ENCODE results near the gene GRIN1. TPM values are rescaled to one million over a fixed set of nuclear protein-coding genes. Genes with fewer than 3 reads are reported as not detected.

GRIN1 gene
- total and polyA plus RNA-seq, 12 donors = not detected

GRCh38 chr9:137216188-137216965 is 77.4 kb downstream of the GRIN1 start:
- ATAC-seq = no peak
- H3K4me3 ChIP-seq = peak overlapping the region in 1 of 10 donors; percentile 47
- intact Hi-C loops (cut with DNase I) = no loop called here
- peaks cover 0 to under 1% (median 0%) of the 10 kb centered on the region in 7 donors for H3K27me3 ChIP-seq
- H3K9me3 ChIP-seq = no peaks in the 10 kb centered on the region
- no peak for TF ChIP-seq CTCF (IDR thresholded peaks at IDR 0.05)
- H3K36me3 ChIP-seq = peaks cover 0 to 31% (median 0%) of the 10 kb centered on the region in 9 donors
- DNase-seq = no peak
- H3K4me1 ChIP-seq = peaks cover 10 to 35% (median 19%) of the 10 kb centered on the region in 9 donors
- WGBS, 2 donors = 91 to 97% methylated on average over 30 of the region's 30 CpGs
- H3K27ac ChIP-seq = no peak overlapping the region

- Histone ChIP-seq H3K36me3 (peaks cover 0 to 31% (median 0%) of the 10 kb centered on the region in 9 donors), H3K4me1 (peaks cover 12 to 41% (median 24%) of the 10 kb centered on the region in 9 donors), H3K9me3 (no peaks in the 10 kb centered on the region), H3K27ac (peak overlapping the region in 8 of 10 donors; percentile 38 to 83 (median 66)), H3K4me3 (peak overlapping the region in 9 of 10 donors; percentile 1 to 47 (median 38)), H3K27me3 (peaks cover 0 to 5% (median 0%) of the 10 kb centered on the region in 7 donors)
- intact Hi-C loops (cut with DNase I) = no loop called here
- WGBS, 2 donors = 55 to 64% methylated on average over 33 to 36 of the region's 36 CpGs
- peak in 1 of 9 donors; percentile 12 for TF ChIP-seq CTCF (IDR thresholded peaks at IDR 0.05)
- DNase-seq = peak; percentile 66 to 73
- ATAC-seq = peak; percentile 26 to 73 (median 59)
These were observed 78.6 kb downstream of the GRIN1 start for GRCh38 chr9:137217276-137218211.

- no peaks in the 10 kb centered on the region for H3K9me3 ChIP-seq
- peaks cover 17 to 48% (median 30%) of the 10 kb centered on the region in 9 donors for H3K4me1 ChIP-seq
- peaks cover 0 to 31% (median 0%) of the 10 kb centered on the region in 9 donors for H3K36me3 ChIP-seq
- H3K27me3 ChIP-seq = peaks cover 0 to 5% (median 0%) of the 10 kb centered on the region in 7 donors
- no peak for DNase-seq
- intact Hi-C loops (cut with DNase I) = no loop called here
- no peak for TF ChIP-seq CTCF (IDR thresholded peaks at IDR 0.05)
- peak overlapping the region in 6 of 10 donors; percentile 22 to 47 (median 40) for H3K4me3 ChIP-seq
- WGBS, 2 donors = 88% methylated on average over 30 of the region's 30 CpGs
- peak overlapping the region; percentile 13 to 83 (median 68) for H3K27ac ChIP-seq
- ATAC-seq = no peak
These were observed 79.3 kb downstream of the GRIN1 start for GRCh38 chr9:137218212-137218753.

Small RNAs within 50 kb of the gene (microRNA-seq; reads per million reads assigned to microRNA genes)
- 0 reads per million in 2 donors for gene MIR3621

Other genes with a start within 250 kb of the GRIN1 start
Only the 30 nearest of the 31 such genes appear.
- 10 to 100 TPM in 1 of 10 donors, 1 to 10 TPM in 9; 1.2 to 10.0 (median 2.4) TPM for gene C8G, start 193.9 kb upstream of the GRIN1 start, total RNA-seq
- 1 to 10 TPM; 2.0 to 2.1 TPM for gene C8G, start 193.9 kb upstream of the GRIN1 start, polyA plus RNA-seq
- 10 to 100 TPM in 4 of 10 donors, 1 to 10 TPM in 6; 4.1 to 17.9 (median 6.8) TPM for gene LCN12, start 186.9 kb upstream of the GRIN1 start, total RNA-seq
- 1 to 10 TPM in 1 of 2 donors, under 1 TPM in 1; 0.74 to 8.3 TPM for gene LCN12, start 186.9 kb upstream of the GRIN1 start, polyA plus RNA-seq
- 1,000 to 10,000 TPM; 1,129 to 5,119 (median 4,014) TPM for gene PTGDS, start 161.7 kb upstream of the GRIN1 start, total RNA-seq
- 1,000 to 10,000 TPM; 2,970 to 3,711 TPM for gene PTGDS, start 161.7 kb upstream of the GRIN1 start, polyA plus RNA-seq
- 10 to 100 TPM in 2 of 10 donors, 1 to 10 TPM in 8; 1.4 to 10.9 (median 6.4) TPM for gene LCNL1, start 156.2 kb upstream of the GRIN1 start, total RNA-seq
- 10 to 100 TPM in 1 of 2 donors, under 1 TPM in 1; 0.10 to 10.3 TPM for gene LCNL1, start 156.2 kb upstream of the GRIN1 start, polyA plus RNA-seq
- gene PAXX, start 146.7 kb upstream of the GRIN1 start, total RNA-seq = 10 to 100 TPM; 12.7 to 29.5 (median 16.1) TPM
- gene PAXX, start 146.7 kb upstream of the GRIN1 start, polyA plus RNA-seq = 100 to 1,000 TPM in 1 of 2 donors, 10 to 100 TPM in 1; 51.7 to 131 TPM
- 10 to 100 TPM in 1 of 10 donors, 1 to 10 TPM in 8, under 1 TPM in 1; 0.46 to 11.5 (median 3.0) TPM for gene CLIC3, start 142.6 kb upstream of the GRIN1 start, total RNA-seq
- 10 to 100 TPM in 1 of 2 donors, 1 to 10 TPM in 1; 9.5 to 21.4 TPM for gene CLIC3, start 142.6 kb upstream of the GRIN1 start, polyA plus RNA-seq
- 10 to 100 TPM; 23.6 to 42.6 (median 28.1) TPM for gene ABCA2, start 110.9 kb upstream of the GRIN1 start, total RNA-seq
- gene ABCA2, start 110.9 kb upstream of the GRIN1 start, polyA plus RNA-seq = 10 to 100 TPM; 16.0 to 46.7 TPM
- under 1 TPM in 5 of 10 donors, not detected in 5; 0.13 to 0.30 (median 0.15) TPM for gene FUT7, start 107.1 kb upstream of the GRIN1 start, total RNA-seq
- gene FUT7, start 107.1 kb upstream of the GRIN1 start, polyA plus RNA-seq = under 1 TPM; 0.07 to 0.15 TPM
- 10 to 100 TPM; 29.1 to 74.3 (median 52.6) TPM for gene NPDC1, start 93.0 kb upstream of the GRIN1 start, total RNA-seq
- 100 to 1,000 TPM in 1 of 2 donors, 10 to 100 TPM in 1; 74.2 to 153 TPM for gene NPDC1, start 93.0 kb upstream of the GRIN1 start, polyA plus RNA-seq
- gene ENTPD2, start 85.1 kb upstream of the GRIN1 start, total RNA-seq = 1 to 10 TPM in 8 of 10 donors, under 1 TPM in 2; 0.32 to 2.5 (median 1.6) TPM
- gene ENTPD2, start 85.1 kb upstream of the GRIN1 start, polyA plus RNA-seq = 1 to 10 TPM in 1 of 2 donors, under 1 TPM in 1; 0.96 to 3.3 TPM
- gene SAPCD2, start 68.6 kb upstream of the GRIN1 start, total RNA-seq = 1 to 10 TPM in 1 of 10 donors, under 1 TPM in 8, not detected in 1; 0.06 to 1.1 (median 0.11) TPM
- under 1 TPM; 0.15 to 0.23 TPM for gene SAPCD2, start 68.6 kb upstream of the GRIN1 start, polyA plus RNA-seq
- 10 to 100 TPM in 4 of 10 donors, 1 to 10 TPM in 6; 6.0 to 16.5 (median 8.5) TPM for gene UAP1L1, start 61.6 kb upstream of the GRIN1 start, total RNA-seq
- gene UAP1L1, start 61.6 kb upstream of the GRIN1 start, polyA plus RNA-seq = 10 to 100 TPM in 1 of 2 donors, 1 to 10 TPM in 1; 3.4 to 24.3 TPM
- 10 to 100 TPM; 16.9 to 27.7 (median 20.9) TPM for gene MAN1B1, start 52.2 kb upstream of the GRIN1 start, total RNA-seq
- 10 to 100 TPM; 25.5 to 71.4 TPM for gene MAN1B1, start 52.2 kb upstream of the GRIN1 start, polyA plus RNA-seq
- 100 to 1,000 TPM in 7 of 10 donors, 10 to 100 TPM in 3; 91.4 to 167 (median 118) TPM for gene DPP7, start 24.4 kb upstream of the GRIN1 start, total RNA-seq
- 100 to 1,000 TPM; 152 to 677 TPM for gene DPP7, start 24.4 kb upstream of the GRIN1 start, polyA plus RNA-seq
- not detected for gene LRRC26, start 30.9 kb downstream of the GRIN1 start, total RNA-seq
- gene LRRC26, start 30.9 kb downstream of the GRIN1 start, polyA plus RNA-seq = not detected
- gene TMEM210, start 32.9 kb downstream of the GRIN1 start, total RNA-seq = not detected
- not detected for gene TMEM210, start 32.9 kb downstream of the GRIN1 start, polyA plus RNA-seq
- gene ANAPC2, start 49.4 kb downstream of the GRIN1 start, total RNA-seq = 10 to 100 TPM; 24.6 to 44.8 (median 27.7) TPM
- gene ANAPC2, start 49.4 kb downstream of the GRIN1 start, polyA plus RNA-seq = 10 to 100 TPM; 23.7 to 69.6 TPM
- gene SSNA1, start 49.5 kb downstream of the GRIN1 start, total RNA-seq = 10 to 100 TPM; 47.3 to 73.5 (median 56.7) TPM
- gene SSNA1, start 49.5 kb downstream of the GRIN1 start, polyA plus RNA-seq = 100 to 1,000 TPM; 146 to 168 TPM
- 10 to 100 TPM; 10.2 to 31.5 (median 21.7) TPM for gene TPRN, start 61.6 kb downstream of the GRIN1 start, total RNA-seq
- 10 to 100 TPM; 12.0 to 14.5 TPM for gene TPRN, start 61.6 kb downstream of the GRIN1 start, polyA plus RNA-seq
- gene TMEM203, start 66.5 kb downstream of the GRIN1 start, total RNA-seq = 10 to 100 TPM; 36.4 to 46.2 (median 41.7) TPM
- 10 to 100 TPM; 39.4 to 51.2 TPM for gene TMEM203, start 66.5 kb downstream of the GRIN1 start, polyA plus RNA-seq
- 10 to 100 TPM in 1 of 10 donors, 1 to 10 TPM in 9; 4.6 to 10.1 (median 5.4) TPM for gene NDOR1, start 66.5 kb downstream of the GRIN1 start, total RNA-seq
- gene NDOR1, start 66.5 kb downstream of the GRIN1 start, polyA plus RNA-seq = 10 to 100 TPM in 1 of 2 donors, 1 to 10 TPM in 1; 6.5 to 10.6 TPM
- 10 to 100 TPM; 20.7 to 34.5 (median 24.1) TPM for gene RNF208, start 83.1 kb downstream of the GRIN1 start, total RNA-seq
- gene RNF208, start 83.1 kb downstream of the GRIN1 start, polyA plus RNA-seq = 10 to 100 TPM; 14.2 to 83.8 TPM
- gene CYSRT1, start 86.0 kb downstream of the GRIN1 start, total RNA-seq = under 1 TPM in 6 of 10 donors, not detected in 4; 0.21 to 0.71 (median 0.37) TPM
- under 1 TPM; 0.19 to 0.59 TPM for gene CYSRT1, start 86.0 kb downstream of the GRIN1 start, polyA plus RNA-seq
- gene RNF224, start 88.3 kb downstream of the GRIN1 start, total RNA-seq = under 1 TPM in 1 of 10 donors, not detected in 9; 0.14 TPM
- not detected for gene RNF224, start 88.3 kb downstream of the GRIN1 start, polyA plus RNA-seq
- not detected for gene SLC34A3, start 91.7 kb downstream of the GRIN1 start, total RNA-seq
- not detected for gene SLC34A3, start 91.7 kb downstream of the GRIN1 start, polyA plus RNA-seq
- 100 to 1,000 TPM; 211 to 495 (median 330) TPM for gene TUBB4B, start 102.1 kb downstream of the GRIN1 start, total RNA-seq
- gene TUBB4B, start 102.1 kb downstream of the GRIN1 start, polyA plus RNA-seq = 100 to 1,000 TPM; 522 to 992 TPM
- gene STPG3, start 112.1 kb downstream of the GRIN1 start, total RNA-seq = under 1 TPM in 3 of 10 donors, not detected in 7; 0.24 to 0.32 (median 0.32) TPM
- gene STPG3, start 112.1 kb downstream of the GRIN1 start, polyA plus RNA-seq = under 1 TPM in 1 of 2 donors, not detected in 1; 0.44 TPM
- gene NELFB, start 116.2 kb downstream of the GRIN1 start, total RNA-seq = 10 to 100 TPM; 31.6 to 47.1 (median 39.2) TPM
- 10 to 100 TPM; 31.5 to 52.9 TPM for gene NELFB, start 116.2 kb downstream of the GRIN1 start, polyA plus RNA-seq
- gene TOR4A, start 138.6 kb downstream of the GRIN1 start, total RNA-seq = 10 to 100 TPM; 15.2 to 21.5 (median 16.8) TPM
- gene TOR4A, start 138.6 kb downstream of the GRIN1 start, polyA plus RNA-seq = 10 to 100 TPM in 1 of 2 donors, 1 to 10 TPM in 1; 4.7 to 11.5 TPM
- 10 to 100 TPM in 7 of 10 donors, 1 to 10 TPM in 3; 2.6 to 20.8 (median 11.7) TPM for gene NRARP, start 163.1 kb downstream of the GRIN1 start, total RNA-seq
- gene NRARP, start 163.1 kb downstream of the GRIN1 start, polyA plus RNA-seq = 1 to 10 TPM; 2.0 to 5.4 TPM